Measurements from ENCODE around the gene SERPIND1.

GRCh38 chr22:20818471-20818870 lies 44.6 kb downstream of the SERPIND1 start:
- TF ChIP-seq PATZ1 (CRISPR knock-in tag; IDR thresholded peaks at IDR 0.05; ENCODE audit: borderline replicate concordance) = no peak
- no peak for TF ChIP-seq ZC3H10 (CRISPR knock-in tag; IDR thresholded peaks at IDR 0.05)
- TF ChIP-seq ZFP30 (CRISPR knock-in tag; IDR thresholded peaks at IDR 0.05) = no peak
- no peak for TF ChIP-seq ZFP3 (CRISPR knock-in tag; IDR thresholded peaks at IDR 0.05)
- TF ChIP-seq, protein P1, sequence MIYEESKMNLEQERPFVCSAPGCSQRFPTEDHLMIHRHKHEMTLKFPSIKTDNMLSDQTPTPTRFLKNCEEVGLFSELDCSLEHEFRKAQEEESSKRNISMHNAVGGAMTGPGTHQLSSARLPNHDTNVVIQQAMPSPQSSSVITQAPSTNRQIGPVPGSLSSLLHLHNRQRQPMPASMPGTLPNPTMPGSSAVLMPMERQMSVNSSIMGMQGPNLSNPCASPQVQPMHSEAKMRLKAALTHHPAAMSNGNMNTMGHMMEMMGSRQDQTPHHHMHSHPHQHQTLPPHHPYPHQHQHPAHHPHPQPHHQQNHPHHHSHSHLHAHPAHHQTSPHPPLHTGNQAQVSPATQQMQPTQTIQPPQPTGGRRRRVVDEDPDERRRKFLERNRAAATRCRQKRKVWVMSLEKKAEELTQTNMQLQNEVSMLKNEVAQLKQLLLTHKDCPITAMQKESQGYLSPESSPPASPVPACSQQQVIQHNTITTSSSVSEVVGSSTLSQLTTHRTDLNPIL (CRISPR knock-in tag; IDR thresholded peaks at IDR 0.05; ENCODE audit: low read depth) = no peak
- TF ChIP-seq, protein P2, sequence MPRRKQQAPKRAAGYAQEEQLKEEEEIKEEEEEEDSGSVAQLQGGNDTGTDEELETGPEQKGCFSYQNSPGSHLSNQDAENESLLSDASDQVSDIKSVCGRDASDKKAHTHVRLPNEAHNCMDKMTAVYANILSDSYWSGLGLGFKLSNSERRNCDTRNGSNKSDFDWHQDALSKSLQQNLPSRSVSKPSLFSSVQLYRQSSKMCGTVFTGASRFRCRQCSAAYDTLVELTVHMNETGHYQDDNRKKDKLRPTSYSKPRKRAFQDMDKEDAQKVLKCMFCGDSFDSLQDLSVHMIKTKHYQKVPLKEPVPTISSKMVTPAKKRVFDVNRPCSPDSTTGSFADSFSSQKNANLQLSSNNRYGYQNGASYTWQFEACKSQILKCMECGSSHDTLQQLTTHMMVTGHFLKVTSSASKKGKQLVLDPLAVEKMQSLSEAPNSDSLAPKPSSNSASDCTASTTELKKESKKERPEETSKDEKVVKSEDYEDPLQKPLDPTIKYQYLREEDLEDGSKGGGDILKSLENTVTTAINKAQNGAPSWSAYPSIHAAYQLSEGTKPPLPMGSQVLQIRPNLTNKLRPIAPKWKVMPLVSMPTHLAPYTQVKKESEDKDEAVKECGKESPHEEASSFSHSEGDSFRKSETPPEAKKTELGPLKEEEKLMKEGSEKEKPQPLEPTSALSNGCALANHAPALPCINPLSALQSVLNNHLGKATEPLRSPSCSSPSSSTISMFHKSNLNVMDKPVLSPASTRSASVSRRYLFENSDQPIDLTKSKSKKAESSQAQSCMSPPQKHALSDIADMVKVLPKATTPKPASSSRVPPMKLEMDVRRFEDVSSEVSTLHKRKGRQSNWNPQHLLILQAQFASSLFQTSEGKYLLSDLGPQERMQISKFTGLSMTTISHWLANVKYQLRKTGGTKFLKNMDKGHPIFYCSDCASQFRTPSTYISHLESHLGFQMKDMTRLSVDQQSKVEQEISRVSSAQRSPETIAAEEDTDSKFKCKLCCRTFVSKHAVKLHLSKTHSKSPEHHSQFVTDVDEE (CRISPR knock-in tag; IDR thresholded peaks at IDR 0.05) = no peak
- TF ChIP-seq OSR1 (CRISPR knock-in tag; IDR thresholded peaks at IDR 0.05) = no peak
- no peak for TF ChIP-seq PPARA (CRISPR knock-in tag; IDR thresholded peaks at IDR 0.05; ENCODE audit: borderline replicate concordance)
- TF ChIP-seq, protein P3, sequence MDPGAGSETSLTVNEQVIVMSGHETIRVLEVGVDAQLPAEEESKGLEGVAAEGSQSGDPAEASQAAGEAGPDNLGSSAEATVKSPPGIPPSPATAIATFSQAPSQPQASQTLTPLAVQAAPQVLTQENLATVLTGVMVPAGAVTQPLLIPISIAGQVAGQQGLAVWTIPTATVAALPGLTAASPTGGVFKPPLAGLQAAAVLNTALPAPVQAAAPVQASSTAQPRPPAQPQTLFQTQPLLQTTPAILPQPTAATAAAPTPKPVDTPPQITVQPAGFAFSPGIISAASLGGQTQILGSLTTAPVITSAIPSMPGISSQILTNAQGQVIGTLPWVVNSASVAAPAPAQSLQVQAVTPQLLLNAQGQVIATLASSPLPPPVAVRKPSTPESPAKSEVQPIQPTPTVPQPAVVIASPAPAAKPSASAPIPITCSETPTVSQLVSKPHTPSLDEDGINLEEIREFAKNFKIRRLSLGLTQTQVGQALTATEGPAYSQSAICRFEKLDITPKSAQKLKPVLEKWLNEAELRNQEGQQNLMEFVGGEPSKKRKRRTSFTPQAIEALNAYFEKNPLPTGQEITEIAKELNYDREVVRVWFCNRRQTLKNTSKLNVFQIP (CRISPR knock-in tag; IDR thresholded peaks at IDR 0.05; ENCODE audit: borderline replicate concordance, low read depth) = no peak
- no peak for TF ChIP-seq SNAI2 (CRISPR knock-in tag; IDR thresholded peaks at IDR 0.05)
- no peak for TF ChIP-seq GLIS3 (CRISPR knock-in tag; IDR thresholded peaks at IDR 0.05)
